HEK293 (cell line): Measurements from ENCODE around the gene KCNH5.

Experiments used
- CTCF ChIP-seq: fragments of 450-650 bp; formaldehyde crosslinking; IDR thresholded peaks from 2 replicates; pipeline ENCODE4 v1.5.1; 2016; ENCODE audit warnings: missing biosample characterization, missing genetic modification characterization
- ELK4 ChIP-seq: IDR thresholded peaks from 2 replicates; pipeline ENCODE4 v1.6.1; 2011; ENCODE audit warnings: mild to moderate bottlenecking, low read depth, low read length, borderline replicate concordance
- MEIS1 ChIP-seq: sonication (generic); formaldehyde crosslinking; IDR thresholded peaks from 2 replicates; pipeline ENCODE4 v1.8.1; 2022; ENCODE audit warnings: missing genetic modification reagents, mild to moderate bottlenecking, borderline replicate concordance
- ZNF274 ChIP-seq, 2 experiments: fragments of 200-500 bp in 1 of 2; fragments of 450-650 bp in 1 of 2; sonication (Bioruptor generic) in 1 of 2; formaldehyde crosslinking in 1 of 2; IDR thresholded peaks; 2 replicates each; pipeline versions ENCODE4 v1.5.1 to v1.6.1; 2014 to 2016; ENCODE audit warnings: borderline replicate concordance in 1 of 2, inconsistent platforms in 1 of 2, low read length in 1 of 2, missing biosample characterization in 1 of 2, missing genetic modification characterization in 1 of 2
- ZNF350 ChIP-seq: fragments of 450-650 bp; formaldehyde crosslinking; IDR thresholded peaks from 2 replicates; pipeline ENCODE4 v1.5.0; 2017; ENCODE audit warnings: missing biosample characterization, mild to moderate bottlenecking, missing genetic modification characterization
- ZNF555 ChIP-seq: fragments of 450-650 bp; formaldehyde crosslinking; conservative IDR thresholded peaks from 2 replicates; pipeline ENCODE4 v1.5.1; 2017; ENCODE audit warnings: missing biosample characterization, mild to moderate bottlenecking, missing genetic modification characterization, inconsistent platforms

GRCh38 chr14:63046339-63047268 is 1.3 kb upstream of the KCNH5 start:
- no peak for TF ChIP-seq ZNF555
- TF ChIP-seq CTCF (tag by site-specific recombination): no peak
- no peak for TF ChIP-seq MEIS1 (CRISPR knock-in tag)
- no peak for TF ChIP-seq ELK4
- no peak for TF ChIP-seq ZNF350
- TF ChIP-seq ZNF274 (IDR thresholded peaks at IDR 0.05; ENCODE audit: low read length): no peak
- no peak for TF ChIP-seq ZNF274 (tag by site-specific recombination; IDR thresholded peaks at IDR 0.05; ENCODE audit: borderline replicate concordance)
